GM23338 (cell line): ENCODE data around the gene CHAT. TPM values are rescaled to one million over a fixed set of nuclear protein-coding genes. Genes with fewer than 3 reads are reported as not detected.

Experiments
- ATAC-seq: fragments of 200-7000 bp; cut with Tn5 transposase; 3 replicates; pipeline ENCODE4 v1.9.1; 2020
- DNase-seq: peaks from one replicate; pipeline ENCODE4 v3.0.0-alpha.2; 2015; ENCODE audit warnings: low spot score
- H2AFZ ChIP-seq: fragments of 200-600 bp; sonication (generic); 2 replicates; pipeline ENCODE4 v1.8.0; 2016; ENCODE audit warnings: antibody characterized with exemption, mild to moderate bottlenecking, moderate library complexity
- H3F3A ChIP-seq: fragments of 200-600 bp; sonication (generic); replicated peaks from 2 replicates; pipeline ENCODE4 v1.8.0; 2017; ENCODE audit warnings: antibody characterized with exemption, mixed run types, low read depth
- H3K27ac ChIP-seq: fragments of 200-600 bp; sonication (generic); 2 replicates; pipeline ENCODE4 v1.6.1; 2016; ENCODE audit warnings: low read depth
- H3K27me3 ChIP-seq: fragments of 200-600 bp; sonication (generic); 2 replicates; pipeline ENCODE4 v1.8.0; 2016; ENCODE audit warnings: mild to moderate bottlenecking, mixed run types, moderate library complexity; ENCODE audit not compliant: insufficient read depth
- H3K36me3 ChIP-seq: fragments of 200-600 bp; sonication (generic); 2 replicates; pipeline ENCODE4 v1.8.0; 2016; ENCODE audit warnings: mild to moderate bottlenecking; ENCODE audit not compliant: insufficient read depth
- H3K4me1 ChIP-seq: fragments of 200-600 bp; sonication (generic); 2 replicates; pipeline ENCODE4 v1.8.0; 2016; ENCODE audit warnings: mild to moderate bottlenecking, moderate library complexity; ENCODE audit not compliant: insufficient read depth
- H3K4me2 ChIP-seq: fragments of 200-600 bp; sonication (generic); 2 replicates; pipeline ENCODE4 v1.7.1; 2017; ENCODE audit warnings: mixed run types
- H3K4me3 ChIP-seq: fragments of 200-600 bp; sonication (generic); 2 replicates; pipeline ENCODE4 v1.6.1; 2016; ENCODE audit warnings: mixed run types
- H3K79me2 ChIP-seq: fragments of 200-600 bp; sonication (generic); replicated peaks from 2 replicates; pipeline ENCODE4 v1.8.0; 2017; ENCODE audit warnings: mild to moderate bottlenecking; ENCODE audit not compliant: insufficient read depth
- H3K9me2 ChIP-seq: fragments of 200-600 bp; sonication (generic); 2 replicates; pipeline ENCODE4 v1.8.0; 2017; ENCODE audit not compliant: insufficient read depth
- H4K20me1 ChIP-seq: fragments of 200-600 bp; sonication (generic); replicated peaks from 2 replicates; pipeline ENCODE4 v1.8.0; 2017; ENCODE audit warnings: mild to moderate bottlenecking; ENCODE audit not compliant: insufficient read depth
- H3K27ac Mint-ChIP-seq: 2 replicates; pipeline ENCODE4 v1.8.0; 2020; ENCODE audit warnings: inconsistent platforms, mild to moderate bottlenecking, moderate library complexity, mixed read lengths
- H3K27me3 Mint-ChIP-seq: 3 replicates; pipeline ENCODE4 v1.8.0; 2022; ENCODE audit warnings: low read depth, mild to moderate bottlenecking, moderate library complexity, mixed read lengths, inconsistent platforms; ENCODE audit not compliant: insufficient read depth, poor library complexity
- H3K36me3 Mint-ChIP-seq: 3 replicates; pipeline ENCODE4 v1.8.0; 2021; ENCODE audit warnings: low read depth, mild to moderate bottlenecking, inconsistent platforms, moderate library complexity, mixed read lengths
- H3K4me1 Mint-ChIP-seq: 3 replicates; pipeline ENCODE4 v1.8.0; 2020; ENCODE audit warnings: mild to moderate bottlenecking, inconsistent platforms, mixed read lengths
- H3K4me3 Mint-ChIP-seq: 3 replicates; pipeline ENCODE4 v1.8.0; 2021; ENCODE audit warnings: moderate library complexity, mild to moderate bottlenecking, inconsistent platforms, mixed read lengths
- H3K9me3 Mint-ChIP-seq: 3 replicates; pipeline ENCODE4 v1.8.0; 2020; ENCODE audit warnings: moderate library complexity, mild to moderate bottlenecking, inconsistent platforms, mixed read lengths
- CREB1 ChIP-seq: fragments of 250-450 bp; sonication (Bioruptor Pico); IDR thresholded peaks from 2 replicates; pipeline ENCODE4 v1.5.0; 2020; ENCODE audit warnings: low read depth, mild to moderate bottlenecking, moderate library complexity
- CTCF ChIP-seq, 2 experiments: fragments of 200-600 bp in 1 of 2; sonication (generic) in 1 of 2; conservative IDR thresholded peaks; 2 replicates each; pipeline versions ENCODE4 v1.5.1 to v1.6.1; 2016 to 2017; ENCODE audit warnings: antibody characterized with exemption in 2 of 2, low read depth in 2 of 2, mild to moderate bottlenecking in 2 of 2, moderate library complexity in 1 of 2
- EZH2 ChIP-seq: fragments of 200-600 bp; sonication (generic); IDR thresholded peaks from one replicate; pipeline ENCODE4 v1.8.0; 2017; ENCODE audit warnings: antibody characterized with exemption, mild to moderate bottlenecking, low read depth; ENCODE audit not compliant: unreplicated experiment
- EZH2phosphoT487 ChIP-seq: fragments of 200-600 bp; sonication (generic); IDR thresholded peaks from one replicate; pipeline ENCODE4 v1.8.1; 2018; ENCODE audit warnings: antibody characterized with exemption; ENCODE audit not compliant: unreplicated experiment
- NANOG ChIP-seq: IDR thresholded peaks from 2 replicates; pipeline ENCODE4 v1.6.1; 2016; ENCODE audit warnings: antibody characterized with exemption, borderline replicate concordance
- POLR2AphosphoS5 ChIP-seq: IDR thresholded peaks from 2 replicates; pipeline ENCODE4 v1.6.1; 2016; ENCODE audit warnings: antibody characterized with exemption, low read depth
- REST ChIP-seq: IDR thresholded peaks from one replicate; pipeline ENCODE4 v1.6.1; 2018; ENCODE audit warnings: antibody characterized with exemption; ENCODE audit not compliant: unreplicated experiment
- polyA plus RNA-seq: library from polyadenylated mRNA; unstranded; fragments of >200 nt; fragmentation: Nextera tagmentation; extraction: Ambion mirVana; gene quantifications from 2 replicates; pipeline ENCODE4 v1.2.1, GENCODE V29; 2016
- total RNA-seq: library from RNA; depleted of rRNA; stranded (reverse); fragments of >200 nt; shearing (Covaris generic); gene quantifications from 2 replicates; pipeline ENCODE4 v1.2.3, GENCODE V29; 2014
- TF ChIP-seq, protein P1 (sequence below): fragments of 250-450 bp; sonication (Bioruptor Pico); IDR thresholded peaks from 2 replicates; pipeline ENCODE4 v1.5.0; 2020; ENCODE audit warnings: mild to moderate bottlenecking, moderate library complexity

Gene CHAT
- total and polyA plus RNA-seq, 2 experiments from 2014 or later: not detected

- TF ChIP-seq, protein P1, sequence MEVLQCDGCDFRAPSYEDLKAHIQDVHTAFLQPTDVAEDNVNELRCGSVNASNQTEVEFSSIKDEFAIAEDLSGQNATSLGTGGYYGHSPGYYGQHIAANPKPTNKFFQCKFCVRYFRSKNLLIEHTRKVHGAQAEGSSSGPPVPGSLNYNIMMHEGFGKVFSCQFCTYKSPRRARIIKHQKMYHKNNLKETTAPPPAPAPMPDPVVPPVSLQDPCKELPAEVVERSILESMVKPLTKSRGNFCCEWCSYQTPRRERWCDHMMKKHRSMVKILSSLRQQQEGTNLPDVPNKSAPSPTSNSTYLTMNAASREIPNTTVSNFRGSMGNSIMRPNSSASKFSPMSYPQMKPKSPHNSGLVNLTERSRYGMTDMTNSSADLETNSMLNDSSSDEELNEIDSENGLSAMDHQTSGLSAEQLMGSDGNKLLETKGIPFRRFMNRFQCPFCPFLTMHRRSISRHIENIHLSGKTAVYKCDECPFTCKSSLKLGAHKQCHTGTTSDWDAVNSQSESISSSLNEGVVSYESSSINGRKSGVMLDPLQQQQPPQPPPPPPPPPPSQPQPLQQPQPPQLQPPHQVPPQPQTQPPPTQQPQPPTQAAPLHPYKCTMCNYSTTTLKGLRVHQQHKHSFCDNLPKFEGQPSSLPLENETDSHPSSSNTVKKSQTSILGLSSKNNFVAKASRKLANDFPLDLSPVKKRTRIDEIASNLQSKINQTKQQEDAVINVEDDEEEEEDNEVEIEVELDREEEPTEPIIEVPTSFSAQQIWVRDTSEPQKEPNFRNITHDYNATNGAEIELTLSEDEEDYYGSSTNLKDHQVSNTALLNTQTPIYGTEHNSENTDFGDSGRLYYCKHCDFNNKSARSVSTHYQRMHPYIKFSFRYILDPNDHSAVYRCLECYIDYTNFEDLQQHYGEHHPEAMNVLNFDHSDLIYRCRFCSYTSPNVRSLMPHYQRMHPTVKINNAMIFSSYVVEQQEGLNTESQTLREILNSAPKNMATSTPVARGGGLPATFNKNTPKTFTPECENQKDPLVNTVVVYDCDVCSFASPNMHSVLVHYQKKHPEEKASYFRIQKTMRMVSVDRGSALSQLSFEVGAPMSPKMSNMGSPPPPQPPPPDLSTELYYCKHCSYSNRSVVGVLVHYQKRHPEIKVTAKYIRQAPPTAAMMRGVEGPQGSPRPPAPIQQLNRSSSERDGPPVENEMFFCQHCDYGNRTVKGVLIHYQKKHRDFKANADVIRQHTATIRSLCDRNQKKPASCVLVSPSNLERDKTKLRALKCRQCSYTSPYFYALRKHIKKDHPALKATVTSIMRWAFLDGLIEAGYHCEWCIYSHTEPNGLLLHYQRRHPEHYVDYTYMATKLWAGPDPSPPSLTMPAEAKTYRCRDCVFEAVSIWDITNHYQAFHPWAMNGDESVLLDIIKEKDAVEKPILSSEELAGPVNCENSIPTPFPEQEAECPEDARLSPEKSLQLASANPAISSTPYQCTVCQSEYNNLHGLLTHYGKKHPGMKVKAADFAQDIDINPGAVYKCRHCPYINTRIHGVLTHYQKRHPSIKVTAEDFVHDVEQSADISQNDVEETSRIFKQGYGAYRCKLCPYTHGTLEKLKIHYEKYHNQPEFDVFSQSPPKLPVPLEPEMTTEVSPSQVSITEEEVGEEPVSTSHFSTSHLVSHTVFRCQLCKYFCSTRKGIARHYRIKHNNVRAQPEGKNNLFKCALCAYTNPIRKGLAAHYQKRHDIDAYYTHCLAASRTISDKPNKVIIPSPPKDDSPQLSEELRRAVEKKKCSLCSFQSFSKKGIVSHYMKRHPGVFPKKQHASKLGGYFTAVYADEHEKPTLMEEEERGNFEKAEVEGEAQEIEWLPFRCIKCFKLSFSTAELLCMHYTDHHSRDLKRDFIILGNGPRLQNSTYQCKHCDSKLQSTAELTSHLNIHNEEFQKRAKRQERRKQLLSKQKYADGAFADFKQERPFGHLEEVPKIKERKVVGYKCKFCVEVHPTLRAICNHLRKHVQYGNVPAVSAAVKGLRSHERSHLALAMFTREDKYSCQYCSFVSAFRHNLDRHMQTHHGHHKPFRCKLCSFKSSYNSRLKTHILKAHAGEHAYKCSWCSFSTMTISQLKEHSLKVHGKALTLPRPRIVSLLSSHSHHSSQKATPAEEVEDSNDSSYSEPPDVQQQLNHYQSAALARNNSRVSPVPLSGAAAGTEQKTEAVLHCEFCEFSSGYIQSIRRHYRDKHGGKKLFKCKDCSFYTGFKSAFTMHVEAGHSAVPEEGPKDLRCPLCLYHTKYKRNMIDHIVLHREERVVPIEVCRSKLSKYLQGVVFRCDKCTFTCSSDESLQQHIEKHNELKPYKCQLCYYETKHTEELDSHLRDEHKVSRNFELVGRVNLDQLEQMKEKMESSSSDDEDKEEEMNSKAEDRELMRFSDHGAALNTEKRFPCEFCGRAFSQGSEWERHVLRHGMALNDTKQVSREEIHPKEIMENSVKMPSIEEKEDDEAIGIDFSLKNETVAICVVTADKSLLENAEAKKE (CRISPR knock-in tag): no peak
- TF ChIP-seq CTCF (conservative IDR thresholded peaks at IDR 0.05; ENCODE audit: low read depth in 2 of 2): no peak
Observed at GRCh38 chr10:49600781-49601400, 12.9 kb upstream of the CHAT start (continued).

DNA sequence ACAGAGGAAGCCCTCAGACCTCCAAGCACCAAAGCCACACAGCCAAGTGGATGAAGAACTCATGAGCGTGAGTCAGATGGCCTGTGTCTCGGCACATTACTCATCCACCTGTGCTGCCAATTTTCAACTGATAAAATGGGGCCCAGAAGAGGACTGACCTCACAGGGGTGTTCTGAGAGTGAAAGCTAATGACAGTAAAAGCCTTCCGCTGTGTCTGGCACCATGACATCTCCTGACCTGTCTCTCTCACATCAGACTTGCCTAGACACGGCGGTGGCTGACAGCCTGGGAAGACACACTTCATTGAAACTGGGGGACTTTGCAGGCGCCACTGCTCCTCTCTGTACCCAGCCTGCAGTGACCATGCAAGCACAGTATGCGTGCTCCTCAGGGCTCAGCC, 12.0 kb upstream of the CHAT start:
- peaks cover 39% of the 10 kb centered on the region for H3K27me3 Mint-ChIP-seq
- H3K9me3 Mint-ChIP-seq: no peaks in the 10 kb centered on the region
- H2AFZ ChIP-seq: no peak overlapping the region
- H3K27ac Mint-ChIP-seq: no peak overlapping the region
- H3K4me1 Mint-ChIP-seq: peaks cover 4% of the 10 kb centered on the region
- H4K20me1 ChIP-seq: peaks cover 3% of the 10 kb centered on the region; the same call in 1 of the 2 replicates
- no peaks in the 10 kb centered on the region for H3K36me3 ChIP-seq
- TF ChIP-seq NANOG (no peak), REST (no peak), EZH2phosphoT487 (no peak), POLR2AphosphoS5 (no peak), CREB1 (no peak), EZH2 (no peak)
- H3K4me3 ChIP-seq: no peak overlapping the region
- DNase-seq (no peak), ATAC-seq (no peak)
- no peaks in the 10 kb centered on the region for H3K9me2 ChIP-seq
- H3F3A ChIP-seq: no peaks in the 10 kb centered on the region
- no peaks in the 10 kb centered on the region for H3K36me3 Mint-ChIP-seq
- peaks cover 43% of the 10 kb centered on the region for H3K27me3 ChIP-seq
- H3K79me2 ChIP-seq: no peaks in the 10 kb centered on the region
- H3K4me2 ChIP-seq: no peak overlapping the region
- H3K4me3 Mint-ChIP-seq: no peak overlapping the region
- no peaks in the 10 kb centered on the region; the same call in 1 of the 2 replicates for H3K4me1 ChIP-seq
- H3K27ac ChIP-seq: no peak overlapping the region
